ENCODE measurements around the gene PLEKHG5.

GRCh38 chr1:6511561-6512244 is 20.2 kb upstream of the PLEKHG5 start:
- no peak for TF ChIP-seq IRF5 (IDR thresholded peaks at IDR 0.05; ENCODE audit: borderline replicate concordance)
- TF ChIP-seq EP300 (IDR thresholded peaks at IDR 0.05; ENCODE audit: borderline replicate concordance in 1 of 2, control insufficient read depth in 1 of 2, low read depth in 2 of 2, low read length in 2 of 2) = no peak
- TF ChIP-seq E2F4 (IDR thresholded peaks at IDR 0.05; ENCODE audit: low read depth, low read length) = no peak
- no peak for TF ChIP-seq KLF5 (IDR thresholded peaks at IDR 0.05; ENCODE audit: partially characterized antibody)
- no peak for TF ChIP-seq BHLHE40 (IDR thresholded peaks at IDR 0.05; ENCODE audit: borderline replicate concordance in 1 of 2, low read depth in 2 of 2, low read length in 1 of 2)
- TF ChIP-seq FOXM1 (IDR thresholded peaks at IDR 0.05; ENCODE audit: low read depth, low read length) = no peak
- no peak for TF ChIP-seq CTCF (IDR thresholded peaks at IDR 0.05 in 2 of 3, conservative IDR thresholded peaks at IDR 0.05 in 1 of 3; ENCODE audit: control insufficient read depth in 2 of 3, extremely low read depth in 1 of 3, insufficient read depth in 1 of 3, low read depth in 3 of 3, low read length in 3 of 3)
- no peak for TF ChIP-seq EZH2 (IDR thresholded peaks at IDR 0.05; ENCODE audit: borderline replicate concordance, control insufficient read depth, low read depth, low read length)
- no peak for TF ChIP-seq TCF7 (IDR thresholded peaks at IDR 0.05; ENCODE audit: borderline replicate concordance)
- TF ChIP-seq KDM1A (IDR thresholded peaks at IDR 0.05; ENCODE audit: borderline replicate concordance) = no peak
- TF ChIP-seq POLR2A (IDR thresholded peaks at IDR 0.05; ENCODE audit: low read depth, low read length) = no peak
- TF ChIP-seq POLR2AphosphoS5 (IDR thresholded peaks at IDR 0.05; ENCODE audit: low read length) = no peak
- TF ChIP-seq STAT3 (IDR thresholded peaks at IDR 0.05; ENCODE audit: low read depth, low read length) = no peak
- no peak for TF ChIP-seq ZNF592 (IDR thresholded peaks at IDR 0.05)

All from GM12878 (cell line).